Measurements from ENCODE around the gene UBE2S.

The UBE2S gene

GRCh38 chr19:55377356-55378131 is 30.0 kb downstream of the UBE2S start:
- no peak overlapping the region for H3K4me3 ChIP-seq (ENCODE audit: low read length)
- DNase-seq (ENCODE audit: low read depth) = no peak
- TF ChIP-seq, protein P1, sequence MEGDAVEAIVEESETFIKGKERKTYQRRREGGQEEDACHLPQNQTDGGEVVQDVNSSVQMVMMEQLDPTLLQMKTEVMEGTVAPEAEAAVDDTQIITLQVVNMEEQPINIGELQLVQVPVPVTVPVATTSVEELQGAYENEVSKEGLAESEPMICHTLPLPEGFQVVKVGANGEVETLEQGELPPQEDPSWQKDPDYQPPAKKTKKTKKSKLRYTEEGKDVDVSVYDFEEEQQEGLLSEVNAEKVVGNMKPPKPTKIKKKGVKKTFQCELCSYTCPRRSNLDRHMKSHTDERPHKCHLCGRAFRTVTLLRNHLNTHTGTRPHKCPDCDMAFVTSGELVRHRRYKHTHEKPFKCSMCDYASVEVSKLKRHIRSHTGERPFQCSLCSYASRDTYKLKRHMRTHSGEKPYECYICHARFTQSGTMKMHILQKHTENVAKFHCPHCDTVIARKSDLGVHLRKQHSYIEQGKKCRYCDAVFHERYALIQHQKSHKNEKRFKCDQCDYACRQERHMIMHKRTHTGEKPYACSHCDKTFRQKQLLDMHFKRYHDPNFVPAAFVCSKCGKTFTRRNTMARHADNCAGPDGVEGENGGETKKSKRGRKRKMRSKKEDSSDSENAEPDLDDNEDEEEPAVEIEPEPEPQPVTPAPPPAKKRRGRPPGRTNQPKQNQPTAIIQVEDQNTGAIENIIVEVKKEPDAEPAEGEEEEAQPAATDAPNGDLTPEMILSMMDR (conservative IDR thresholded peaks at IDR 0.05; ENCODE audit: low read depth, low read length) = no peak

GRCh38 chr19:55376241-55376933 is 31.2 kb downstream of the UBE2S start, which contains the start of gene TMEM190:
Gene TMEM190, plus strand, starts transcription at chr19:55376826. Its CDS starts 28 bp downstream, at chr19:55376854.
- H3K4me3 ChIP-seq (ENCODE audit: low read length) = no peak within 1 kb of the TSS
- no peak for DNase-seq (ENCODE audit: low read depth)
- TF ChIP-seq, protein P1 (conservative IDR thresholded peaks at IDR 0.05; ENCODE audit: low read depth, low read length) = no peak

DNA sequence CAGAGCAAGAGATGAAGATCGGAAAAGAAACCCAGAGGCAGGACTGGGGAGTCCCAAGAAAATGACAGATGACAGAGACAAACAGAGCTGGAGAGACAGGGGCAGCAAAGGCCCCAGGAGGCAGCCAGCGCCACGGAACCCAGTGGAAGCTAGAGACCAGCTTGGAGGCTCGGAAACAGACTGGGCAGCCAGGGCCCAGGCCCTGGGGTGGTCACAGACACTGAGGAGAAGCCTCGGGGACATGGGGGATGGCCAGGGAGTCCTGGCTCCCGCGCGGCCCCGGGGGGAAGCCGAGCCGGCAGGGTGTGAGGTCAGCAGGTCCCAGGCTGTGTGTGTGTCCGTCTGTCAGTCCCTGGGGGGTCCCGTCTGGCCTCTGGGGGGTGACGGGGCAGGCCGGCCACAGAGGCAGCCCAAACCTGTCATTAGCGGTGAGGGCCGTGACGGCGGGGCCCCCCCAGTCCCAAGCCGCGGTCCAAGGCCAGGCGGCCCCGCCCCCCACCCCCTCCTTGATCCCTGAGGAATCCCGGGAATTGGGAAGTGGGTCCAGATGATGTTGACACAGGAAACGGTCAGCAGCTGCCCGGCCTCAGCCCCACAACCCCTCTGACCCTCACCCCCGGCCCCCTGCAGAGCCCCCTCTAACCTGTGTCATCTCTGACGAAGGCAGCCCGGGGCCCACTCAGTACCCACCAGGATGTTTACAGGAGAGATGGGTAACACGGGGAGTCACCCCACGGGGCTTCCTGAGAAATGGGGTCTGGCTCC is 33.4 kb downstream of the UBE2S start:
- H3K4me3 ChIP-seq (ENCODE audit: low read length) = no peak overlapping the region
- DNase-seq (ENCODE audit: low read depth) = no peak
- TF ChIP-seq, protein P1 (conservative IDR thresholded peaks at IDR 0.05; ENCODE audit: low read depth, low read length) = no peak

- no peak overlapping the region for H3K4me3 ChIP-seq (ENCODE audit: low read length)
- no peak for DNase-seq (ENCODE audit: low read depth)
- TF ChIP-seq, protein P1 (conservative IDR thresholded peaks at IDR 0.05; ENCODE audit: low read depth, low read length) = no peak
These were observed 34.1 kb downstream of the UBE2S start for GRCh38 chr19:55373306-55373992.

GRCh38 chr19:55372316-55373081 is 35.1 kb downstream of the UBE2S start:
- no peak overlapping the region for H3K4me3 ChIP-seq (ENCODE audit: low read length)
- TF ChIP-seq, protein P1 (conservative IDR thresholded peaks at IDR 0.05; ENCODE audit: low read depth, low read length) = no peak
- no peak for DNase-seq (ENCODE audit: low read depth)
